CD4-positive, alpha-beta T cell treated with Interleukin-2 at 100 ng/mL for 4 hours (primary cell): ENCODE results near the gene C17orf100.
"Not testable (repeated sequence)": the region's sequence is repeated elsewhere in the genome, so short reads cannot be mapped to it uniquely, and the experiment has no call there.

Source experiments
- DNase-seq: peaks from one replicate; pipeline ENCODE4 v3.0.0-alpha.2; 2020; ENCODE audit warnings: low spot score

The C17orf100 gene

DNA sequence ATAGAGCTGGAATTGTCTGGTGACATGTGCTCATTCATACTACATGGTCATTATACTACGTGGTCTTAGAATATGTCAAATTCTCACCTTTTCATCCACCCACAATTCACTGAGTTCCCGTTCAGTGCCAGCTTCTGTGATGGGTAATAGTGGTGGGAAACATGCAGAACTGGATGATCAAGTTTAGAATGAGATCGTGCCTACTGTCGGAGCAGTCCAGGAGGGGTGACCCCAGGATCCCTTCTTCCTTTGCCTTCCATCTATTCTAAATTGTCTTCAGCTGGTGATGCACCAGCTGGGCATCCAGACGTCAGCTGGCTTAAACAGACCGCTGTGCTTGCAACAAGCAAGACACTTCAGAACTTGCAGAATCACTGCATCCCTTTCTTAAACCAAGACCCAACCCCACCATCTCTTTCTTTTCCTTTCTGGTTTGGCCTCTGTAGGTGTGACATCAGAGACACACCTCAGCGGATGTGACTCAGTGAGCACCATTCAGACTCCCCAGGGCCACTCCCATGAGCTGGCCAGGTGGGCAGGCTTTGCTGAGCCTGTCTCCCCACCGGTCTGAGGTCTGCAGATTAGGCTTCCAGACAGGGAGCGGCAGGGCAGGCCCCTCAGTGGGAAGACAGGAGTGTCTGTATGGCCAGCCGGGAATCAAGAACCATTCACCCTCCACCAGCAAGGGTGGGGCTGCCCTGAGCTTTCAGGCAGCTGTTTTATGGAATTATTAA, 18.1 kb downstream of the C17orf100 start:
- no peak for DNase-seq

DNA sequence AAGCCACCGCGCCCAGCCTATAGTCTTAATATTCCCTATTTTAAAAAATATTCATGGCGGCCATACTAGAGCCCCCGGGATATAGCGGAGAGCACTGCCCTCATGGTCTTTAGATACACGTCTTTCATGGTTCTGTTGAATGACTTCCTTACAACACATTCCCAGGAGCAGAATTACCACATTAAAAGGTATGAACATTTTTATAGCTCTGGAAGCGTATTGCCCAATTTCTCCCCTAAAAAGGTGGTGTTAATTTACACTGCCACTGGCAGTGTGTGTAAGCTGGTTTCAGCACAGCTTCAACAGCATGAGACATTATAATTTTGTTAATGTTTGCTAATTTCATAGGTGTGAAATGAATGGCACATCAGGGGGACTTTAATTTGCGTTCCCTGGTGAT, 19.0 kb downstream of the C17orf100 start:
- DNase-seq = no peak

DNA sequence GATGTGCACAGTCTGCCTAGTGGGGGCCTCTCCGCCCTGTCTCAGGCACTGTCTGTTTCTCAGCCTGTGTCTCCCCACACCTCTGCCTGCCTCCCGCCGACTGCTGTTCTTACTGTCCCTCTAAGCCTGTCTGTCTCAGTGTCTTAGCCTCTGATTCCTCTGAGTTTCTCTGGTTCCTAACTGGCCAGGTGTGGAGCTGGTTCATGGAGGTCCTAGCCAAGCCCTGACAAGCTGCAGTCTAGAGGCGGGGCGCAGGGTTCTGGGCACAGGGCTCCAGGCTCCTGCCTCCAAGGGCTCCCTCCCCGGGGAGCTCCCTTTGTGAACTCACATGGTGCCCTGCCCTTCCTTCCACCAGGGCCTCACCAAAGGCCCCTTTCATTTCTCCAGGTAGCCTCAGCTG, 19.4 kb downstream of the C17orf100 start:
- no peak for DNase-seq

DNA sequence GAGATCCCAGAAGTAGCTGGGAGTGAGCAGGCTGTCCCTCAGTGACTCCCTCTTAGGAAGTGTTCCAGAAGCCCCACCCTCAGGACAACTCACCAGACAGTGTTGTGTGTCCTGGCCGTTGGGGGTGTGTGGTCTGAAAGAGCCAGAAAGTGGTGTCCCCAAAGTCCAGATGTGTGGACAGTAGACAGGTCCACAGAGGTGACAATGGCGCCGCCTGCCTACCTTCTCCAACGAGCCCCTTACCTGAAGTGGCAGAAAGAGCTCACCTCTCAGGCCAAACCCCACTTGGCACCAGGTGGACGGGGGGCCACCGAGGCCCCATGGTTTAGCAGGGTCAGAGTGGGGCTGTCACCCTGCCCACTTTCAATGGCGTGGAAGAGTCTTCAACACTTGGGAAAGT, 19.9 kb downstream of the C17orf100 start:
- no peak for DNase-seq

DNA sequence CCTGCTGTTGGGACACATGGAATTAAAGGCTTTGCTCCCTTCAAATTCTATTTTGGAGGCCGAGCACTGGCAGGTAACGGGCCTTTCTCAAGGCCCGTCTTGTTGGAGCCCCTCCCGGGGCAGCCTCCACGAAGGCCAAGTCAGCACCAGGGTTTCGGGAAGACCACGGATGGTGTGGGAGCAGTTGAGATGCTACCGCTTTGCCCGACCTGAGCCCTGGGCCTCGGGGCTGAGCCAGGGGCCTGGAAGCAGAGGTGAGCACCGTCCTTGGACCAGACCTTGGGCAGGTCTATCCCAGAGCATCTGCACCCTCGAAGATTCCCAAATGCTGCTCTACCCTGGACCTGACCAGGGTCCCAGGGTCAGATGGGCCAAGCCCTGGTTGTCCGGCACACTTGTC, 23.0 kb downstream of the C17orf100 start:
- DNase-seq = no peak

DNA sequence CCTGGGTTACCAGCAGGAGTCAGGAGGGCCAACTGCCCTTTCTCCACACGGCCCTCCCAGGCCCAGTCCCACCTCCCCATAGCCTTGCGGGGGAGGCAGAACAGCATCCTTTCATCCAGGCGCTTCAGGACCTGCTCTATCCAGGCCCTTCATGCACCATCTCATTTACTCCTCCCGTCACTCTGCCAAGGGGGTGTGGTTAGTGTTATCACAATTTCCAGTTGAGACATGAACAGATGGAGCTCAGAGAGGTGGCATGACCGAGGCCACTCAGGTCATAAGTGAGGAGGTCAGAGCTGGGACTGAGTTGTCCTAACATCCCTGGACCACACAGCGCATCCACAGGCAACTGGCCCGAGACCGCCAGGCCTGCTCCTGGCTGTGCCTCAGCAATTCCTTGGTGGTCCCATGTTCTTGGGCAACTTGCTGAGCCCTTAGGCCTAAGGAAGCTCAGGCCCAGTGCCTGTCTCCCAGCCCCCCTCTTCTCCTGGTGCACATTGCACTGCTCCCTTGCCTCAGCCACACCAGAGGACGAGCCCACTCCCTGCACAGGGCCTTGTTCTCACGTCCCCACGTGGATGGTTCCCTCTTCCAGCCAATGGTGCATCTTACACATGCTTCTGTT, 23.8 kb downstream of the C17orf100 start:
- no peak for DNase-seq

DNA sequence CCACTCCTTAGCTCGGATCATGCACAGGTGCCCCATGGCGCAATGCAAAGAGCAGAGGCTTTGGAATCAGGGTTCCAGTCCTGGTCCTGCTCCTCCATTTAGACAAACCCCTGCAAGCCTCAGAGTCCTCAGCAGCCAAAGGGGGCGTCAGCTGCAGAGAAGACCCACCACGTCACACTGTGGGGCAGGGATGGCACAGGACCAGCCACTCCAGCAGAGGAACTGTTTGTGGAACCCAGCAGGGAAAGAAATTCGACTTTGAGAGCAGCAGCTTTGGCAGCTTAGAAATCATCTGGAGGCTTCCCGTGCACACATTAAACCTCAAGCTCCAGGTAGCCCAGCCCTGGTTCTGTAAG, 25.2 kb downstream of the C17orf100 start:
- DNase-seq = no peak

DNA sequence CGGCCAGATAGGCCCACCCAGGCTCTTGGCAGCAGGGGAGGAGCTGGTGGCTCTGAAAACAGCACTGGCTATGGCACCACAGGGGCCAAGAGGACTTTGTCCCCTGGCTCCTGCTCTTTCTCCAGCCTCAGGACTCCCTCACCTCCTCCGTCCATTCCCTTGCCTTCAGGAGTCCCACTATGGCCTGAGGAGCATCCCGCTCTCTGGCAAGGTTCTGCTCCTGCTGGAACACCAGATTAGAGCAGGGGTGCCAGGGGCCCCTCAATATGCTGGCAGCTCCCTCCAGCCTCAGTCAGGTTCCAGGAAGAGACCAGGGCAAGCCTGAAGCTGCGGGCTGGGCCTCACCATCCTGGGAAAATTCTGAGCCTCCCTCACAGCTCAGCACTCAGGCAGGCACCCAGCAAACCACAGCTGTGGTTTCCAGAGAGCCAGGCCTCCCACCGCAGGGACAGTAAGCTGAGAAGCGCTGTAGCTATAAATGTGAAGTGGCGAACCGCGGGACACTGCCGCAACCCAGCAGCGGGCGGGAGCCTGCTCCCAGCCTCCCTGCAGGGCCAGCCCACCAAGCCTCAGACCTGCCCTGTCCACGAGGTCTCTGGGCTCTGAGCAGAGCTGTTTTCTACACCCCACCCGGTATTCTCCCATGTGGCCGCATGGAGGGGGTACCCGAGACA, 25.7 kb downstream of the C17orf100 start:
- no peak for DNase-seq

DNA sequence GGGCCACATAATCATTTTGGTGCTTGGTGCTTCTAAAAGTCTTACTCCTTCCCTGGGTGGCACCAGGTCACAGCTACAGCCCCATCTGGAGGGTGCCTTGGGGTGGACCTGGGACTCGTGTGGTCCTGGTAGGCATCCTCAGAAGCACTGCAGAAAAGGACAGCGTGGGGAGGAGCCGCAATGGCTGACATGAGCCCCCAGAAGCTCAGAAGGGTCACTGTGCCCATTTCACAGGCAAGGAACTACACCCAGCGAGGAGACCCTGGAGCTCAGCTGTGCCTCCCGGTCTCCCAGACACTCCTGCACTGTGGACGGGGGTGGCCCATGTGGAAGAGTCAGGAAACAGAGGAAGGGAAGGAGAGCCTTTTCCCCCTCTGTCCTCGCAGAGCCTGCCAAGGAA, 26.4 kb downstream of the C17orf100 start:
- DNase-seq = no peak

DNA sequence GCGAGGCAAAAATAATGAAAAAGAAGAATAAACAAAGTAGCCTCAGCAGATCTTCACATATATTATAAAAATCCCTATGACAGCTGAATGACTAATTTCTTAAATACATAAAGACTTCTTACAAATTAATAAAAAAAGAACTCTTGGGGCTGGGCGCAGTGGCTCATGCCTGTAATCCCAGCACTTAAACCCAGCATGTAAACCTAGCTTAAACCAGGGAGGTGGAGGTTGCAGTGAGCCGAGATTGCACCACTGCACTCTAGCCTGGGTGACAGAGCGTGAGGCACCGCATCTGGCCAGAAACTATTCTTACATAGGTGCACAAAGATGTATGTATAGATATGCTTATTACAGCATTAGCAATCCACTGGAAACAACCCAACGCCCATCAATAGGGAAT, 27.7 kb downstream of the C17orf100 start:
- DNase-seq = no peak

DNA sequence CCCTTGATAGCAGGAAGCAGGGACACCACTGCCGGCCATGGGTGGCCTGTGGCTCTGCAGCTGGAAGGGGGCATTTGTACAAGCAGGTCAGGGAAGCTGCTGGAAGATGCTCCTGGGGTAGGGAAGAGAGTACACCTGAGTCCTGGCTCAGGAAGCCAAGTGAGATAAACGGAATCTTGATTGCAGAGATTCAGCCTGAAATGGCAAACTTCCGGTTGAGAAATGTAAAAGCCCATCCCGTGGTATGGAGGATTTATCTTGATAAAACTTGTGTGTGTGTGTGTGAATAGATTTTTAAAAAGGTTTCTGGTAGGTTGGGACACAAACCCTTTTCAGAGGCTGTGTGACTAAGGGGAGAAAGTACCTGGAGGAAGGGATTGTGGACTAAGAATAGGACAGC, 29.6 kb downstream of the C17orf100 start:
- no peak for DNase-seq

DNA sequence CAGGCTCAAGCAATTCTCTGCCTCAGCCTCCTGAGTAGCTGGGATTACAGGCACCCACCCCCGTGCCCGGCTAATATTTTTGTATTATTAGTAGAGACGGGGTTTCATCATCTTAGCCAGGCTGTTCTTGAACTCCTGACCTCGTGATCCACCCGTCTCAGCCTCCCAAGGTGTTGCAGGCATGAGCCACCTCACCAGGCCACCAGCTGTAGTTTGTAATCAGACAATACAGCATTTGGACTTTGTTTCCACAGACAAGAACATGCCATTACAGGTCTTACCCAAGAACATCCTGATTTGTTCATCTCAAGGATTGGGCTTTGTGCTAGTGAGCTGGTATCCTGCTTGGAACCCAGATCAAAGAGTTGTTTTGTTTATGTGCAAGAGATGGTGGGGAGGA, 30.1 kb downstream of the C17orf100 start:
- no peak for DNase-seq

DNA sequence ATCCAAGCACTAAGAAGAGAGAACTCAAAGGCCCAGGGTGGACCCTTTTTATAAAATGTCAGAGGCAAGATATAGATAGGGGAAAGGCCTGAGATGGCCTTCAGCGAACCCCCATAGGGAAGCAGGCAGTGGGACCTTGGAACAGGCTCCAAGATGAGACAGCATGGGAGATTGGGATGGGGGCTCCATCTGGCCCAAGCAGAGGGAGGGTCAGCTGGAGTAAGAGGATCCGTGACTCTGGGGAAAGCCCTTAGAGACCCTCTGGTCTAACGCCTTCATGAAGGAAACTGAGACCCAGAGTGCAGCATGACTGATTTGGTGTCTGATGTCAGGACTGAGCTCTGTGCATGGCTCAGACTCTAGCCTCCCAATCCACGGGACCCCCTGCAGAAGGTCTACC, 30.8 kb downstream of the C17orf100 start:
- no peak for DNase-seq

DNA sequence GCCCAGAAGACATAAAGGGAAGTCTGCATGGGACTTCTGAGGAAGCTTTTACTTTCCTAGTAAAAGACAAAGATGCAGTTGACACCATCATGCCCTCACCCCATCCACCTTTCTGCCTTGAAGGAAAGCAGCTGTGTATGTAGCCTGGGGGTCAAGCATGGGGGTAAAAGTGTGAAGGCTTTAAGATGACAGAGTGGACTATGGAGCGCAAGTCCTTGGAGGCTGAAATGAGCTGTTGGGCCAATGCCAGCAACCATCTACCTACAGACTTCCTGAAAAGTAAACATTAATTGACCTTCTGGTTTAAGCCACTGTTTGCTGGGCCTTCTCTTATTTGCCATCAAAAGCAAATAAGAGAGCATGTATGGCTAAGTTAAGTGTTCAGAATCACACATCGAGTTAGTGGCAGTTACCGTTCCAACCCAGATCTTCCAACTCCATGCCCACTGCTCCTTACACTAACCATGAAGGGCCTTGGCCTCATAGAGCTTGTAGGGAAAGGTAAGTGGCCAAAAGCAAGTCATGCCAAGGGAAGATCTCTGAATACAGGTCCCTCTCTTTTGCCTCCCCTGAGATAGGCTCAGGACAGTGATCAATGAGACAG, 31.6 kb downstream of the C17orf100 start:
- DNase-seq = no peak

DNA sequence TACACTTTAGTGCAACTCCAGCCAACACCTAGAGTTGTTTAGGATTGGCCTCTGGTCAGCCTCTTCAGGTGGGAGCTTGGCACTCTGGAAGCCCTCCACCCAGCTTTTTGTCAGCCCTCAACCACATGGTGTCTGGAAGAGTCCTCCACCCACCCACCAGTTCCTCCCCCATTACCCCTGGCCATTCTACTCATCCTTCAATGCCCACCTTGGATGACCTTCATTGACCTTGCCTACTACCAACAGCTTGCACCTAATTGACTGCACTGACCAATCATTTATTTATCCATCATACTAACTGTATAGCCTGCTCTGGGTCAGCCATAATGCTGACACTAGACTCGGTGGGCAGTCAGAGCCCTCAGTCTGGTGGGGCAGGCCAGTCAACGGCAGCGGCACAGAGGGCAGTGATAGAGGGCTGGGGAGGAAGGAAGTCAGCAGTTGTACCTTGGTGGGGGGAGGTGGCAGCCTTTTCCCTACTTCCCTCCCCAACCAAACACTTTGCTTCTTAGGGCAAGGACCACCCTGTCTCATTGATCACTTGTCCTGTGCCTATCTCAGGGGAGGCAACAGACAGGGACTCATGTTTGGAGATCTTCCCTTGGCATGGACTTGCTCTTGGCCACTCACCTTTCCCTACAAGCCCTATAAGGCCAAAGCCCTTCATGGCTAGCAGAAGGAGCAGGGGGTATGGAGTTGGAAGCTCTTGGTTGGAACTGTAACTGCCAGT, 32.3 kb downstream of the C17orf100 start:
- no peak for DNase-seq

DNA sequence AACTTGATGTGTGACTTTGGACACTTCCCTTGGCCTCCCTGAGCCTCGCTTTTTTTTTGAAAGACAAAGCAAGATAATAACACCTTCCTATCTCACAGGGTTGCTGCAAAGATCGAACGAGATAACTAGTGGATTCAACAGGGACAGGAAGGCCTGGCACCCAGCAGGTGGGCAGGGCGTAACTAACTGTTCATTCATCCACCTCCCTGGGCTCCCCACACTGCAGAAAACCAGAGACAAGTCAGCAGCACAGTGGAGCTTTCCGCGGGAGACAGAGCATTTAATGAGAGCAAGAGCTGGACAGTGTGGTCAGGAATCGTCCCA, 32.9 kb downstream of the C17orf100 start:
- DNase-seq = no peak

DNA sequence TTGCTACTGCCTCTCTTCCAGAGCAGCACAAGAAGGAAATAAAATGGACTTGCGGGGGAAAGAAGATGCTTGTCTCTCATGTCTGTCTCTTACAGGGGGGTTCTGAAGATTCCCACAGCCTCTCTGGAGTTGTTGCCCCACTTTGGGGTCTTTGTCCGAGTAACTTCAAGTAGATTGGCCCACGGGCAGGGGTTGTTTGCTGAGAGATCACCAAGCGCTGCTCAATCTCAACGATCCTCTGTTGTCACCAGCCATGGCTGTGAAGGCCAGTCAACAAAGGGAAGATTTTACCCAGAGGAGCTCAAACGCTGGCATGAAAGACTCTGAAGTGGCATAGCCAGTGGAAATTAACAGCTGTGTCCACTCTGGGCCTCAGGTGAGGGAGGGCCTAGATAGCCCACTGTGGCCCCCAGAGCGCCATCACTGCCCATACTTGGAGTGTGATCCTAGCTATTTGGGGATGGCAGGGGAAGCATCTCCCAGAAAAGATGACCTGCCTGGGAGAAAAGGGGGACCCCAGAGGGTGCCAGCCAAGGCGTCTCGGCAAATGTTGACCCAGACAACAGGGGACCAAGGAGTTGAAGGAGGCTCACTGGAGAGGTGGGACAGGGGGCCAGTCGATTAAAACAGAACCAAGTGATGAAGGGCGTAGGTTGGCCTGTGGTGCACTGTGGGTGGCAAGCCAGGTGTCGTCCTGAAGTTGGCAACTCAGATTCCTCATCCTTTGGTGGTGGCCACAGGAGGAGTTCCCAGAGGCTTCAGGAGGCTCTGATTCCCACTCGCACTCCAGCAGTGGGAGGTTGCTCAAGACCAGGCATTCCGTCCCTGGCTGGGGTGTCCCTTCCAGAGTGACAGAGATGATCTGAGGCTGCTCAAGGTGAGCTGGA, 33.6 kb downstream of the C17orf100 start:
- no peak for DNase-seq

DNA sequence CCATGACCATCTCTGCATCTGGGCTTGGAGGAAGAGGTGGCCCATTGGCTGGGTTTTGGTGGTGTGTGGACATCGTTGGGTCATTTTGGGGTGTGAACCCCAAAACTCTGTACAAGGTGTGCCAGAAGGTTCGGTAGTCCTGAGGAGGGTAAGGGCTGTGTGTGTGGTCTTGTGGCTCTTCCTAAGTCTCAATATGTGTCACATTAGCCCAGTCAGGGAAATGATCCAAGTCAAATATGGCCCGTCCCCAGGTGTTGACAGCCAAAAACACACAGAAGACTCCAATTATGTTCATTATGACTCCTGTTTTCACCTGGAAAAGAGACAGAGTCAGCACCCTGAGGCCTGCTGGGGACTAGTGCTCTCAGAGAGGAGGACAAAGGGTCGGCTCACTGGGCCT, 34.5 kb downstream of the C17orf100 start:
- DNase-seq = no peak

DNA sequence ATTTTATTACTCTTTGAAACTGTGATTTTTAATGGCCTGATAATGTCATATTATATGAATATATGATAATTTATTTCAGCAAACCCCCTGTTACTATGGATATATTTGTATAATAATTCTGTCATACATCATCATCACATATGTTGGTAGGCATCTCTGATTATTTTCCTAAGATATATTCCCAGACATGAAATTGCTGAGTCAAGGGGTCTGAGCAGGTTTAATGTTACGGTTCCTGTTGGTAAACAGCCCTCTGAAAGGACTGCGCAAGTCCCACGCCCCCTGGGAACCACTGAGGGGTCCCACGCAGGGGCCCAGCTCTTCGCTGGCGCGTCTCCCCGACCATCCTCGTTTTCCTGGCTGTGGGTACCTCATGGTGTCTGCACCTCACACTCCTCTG, 37.4 kb downstream of the C17orf100 start:
- no peak for DNase-seq

DNA sequence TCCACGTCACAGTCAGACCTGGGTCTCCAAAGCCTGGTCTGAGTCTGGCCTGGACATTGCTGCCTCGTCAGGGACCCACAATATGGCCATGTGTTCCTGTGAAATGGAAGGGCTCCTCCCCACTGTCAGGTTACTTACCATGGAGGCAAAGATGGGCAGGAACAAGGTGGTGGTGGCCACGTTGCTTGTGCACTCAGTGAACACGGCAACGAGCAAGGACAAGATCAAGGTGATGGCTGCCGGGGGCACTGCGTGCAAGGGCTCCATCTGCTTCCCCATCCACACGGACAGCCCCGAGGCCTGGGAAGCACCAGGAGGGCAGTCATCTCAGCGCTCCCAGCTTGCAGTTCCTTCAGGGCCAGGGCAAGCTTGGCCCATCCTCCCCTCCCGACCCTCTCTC, 39.1 kb downstream of the C17orf100 start:
- no peak for DNase-seq

DNA sequence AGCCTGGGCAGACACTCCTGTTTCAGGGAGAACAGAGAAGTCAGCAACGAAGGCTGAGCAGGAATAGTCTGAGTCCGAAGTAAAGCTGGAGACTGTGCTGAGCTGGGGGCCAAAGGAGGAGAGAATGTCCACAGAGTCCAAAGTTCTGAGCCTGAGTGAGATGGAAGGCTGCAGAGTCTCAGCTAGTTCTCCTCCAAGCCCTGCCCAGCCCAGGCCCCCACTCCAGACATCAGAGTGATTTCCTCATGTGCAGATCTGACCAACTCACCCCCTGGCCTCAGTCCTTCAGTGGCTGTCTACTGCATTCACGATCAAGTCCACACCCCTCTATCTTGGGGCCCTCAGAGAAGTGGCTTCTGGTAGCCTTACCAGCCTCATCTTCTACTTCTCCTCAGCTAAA, 40.0 kb downstream of the C17orf100 start:
- no peak for DNase-seq

DNA sequence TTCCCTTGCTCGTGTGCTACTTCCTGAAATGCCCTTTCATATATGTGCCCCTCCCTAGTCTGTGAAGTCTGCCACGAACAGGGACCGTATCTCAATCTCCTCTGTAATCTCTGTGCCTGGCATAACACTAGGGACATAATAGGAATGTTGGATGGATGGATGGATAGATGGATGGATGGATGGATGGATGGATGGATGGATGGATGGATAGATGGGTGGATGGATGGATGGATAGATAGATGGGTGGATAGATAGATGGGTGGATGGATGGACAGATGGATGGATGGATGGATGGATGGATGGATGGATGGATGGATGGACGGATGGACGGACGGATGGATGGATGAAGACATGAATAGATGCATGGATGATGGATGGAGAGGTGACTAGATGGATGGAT, 40.4 kb downstream of the C17orf100 start:
- not testable (repeated sequence) for DNase-seq
